Smooth muscle cell (in vitro differentiated cells): ENCODE data around the gene OPN1SW. TPM values are rescaled to one million over a fixed set of nuclear protein-coding genes. Genes with fewer than 3 reads are reported as not detected.

Experiments
- DNase-seq: peaks from one replicate; lab custom pipeline; 2025; ENCODE audit not compliant: unreplicated experiment; lab: John Stamatoyannopoulos, UW
- H2AFZ ChIP-seq: fragments of 200-600 bp; sonication (generic); 2 replicates; pipeline ENCODE4 v1.6.0; 2016; ENCODE audit warnings: antibody characterized with exemption, low read depth, mild to moderate bottlenecking
- H3F3A ChIP-seq: fragments of 200-600 bp; sonication (generic); 2 replicates; pipeline ENCODE4 v1.6.0; 2017; ENCODE audit warnings: antibody characterized with exemption, low read depth
- H3K27ac ChIP-seq: fragments of 200-600 bp; sonication (generic); 2 replicates; pipeline ENCODE4 v1.5.1; 2016; ENCODE audit warnings: low read depth, mild to moderate bottlenecking
- H3K27me3 ChIP-seq: fragments of 200-600 bp; sonication (generic); 2 replicates; pipeline ENCODE4 v1.6.1; 2016; ENCODE audit warnings: low read depth, mild to moderate bottlenecking
- H3K36me3 ChIP-seq: fragments of 200-600 bp; sonication (generic); 2 replicates; pipeline ENCODE4 v1.5.1; 2016; ENCODE audit warnings: low read depth
- H3K4me1 ChIP-seq: fragments of 200-600 bp; sonication (generic); 2 replicates; pipeline ENCODE4 v1.5.1; 2016; ENCODE audit warnings: low read depth
- H3K4me2 ChIP-seq: fragments of 200-600 bp; sonication (generic); 2 replicates; pipeline ENCODE4 v1.6.0; 2016; ENCODE audit warnings: mild to moderate bottlenecking
- H3K4me3 ChIP-seq: fragments of 200-600 bp; sonication (generic); 2 replicates; pipeline ENCODE4 v1.5.1; 2016; ENCODE audit warnings: mild to moderate bottlenecking
- H3K79me2 ChIP-seq: fragments of 200-600 bp; sonication (generic); 2 replicates; pipeline ENCODE4 v1.6.0; 2016; ENCODE audit warnings: low read depth, mild to moderate bottlenecking
- H3K9ac ChIP-seq: fragments of 200-600 bp; sonication (generic); 2 replicates; pipeline ENCODE4 v1.6.0; 2016; ENCODE audit warnings: low read depth
- H3K9me3 ChIP-seq: fragments of 200-600 bp; sonication (generic); replicated peaks from 2 replicates; pipeline ENCODE4 v1.5.1; 2016; ENCODE audit warnings: low read depth
- H4K20me1 ChIP-seq: fragments of 200-600 bp; sonication (generic); 2 replicates; pipeline ENCODE4 v1.6.0; 2016; ENCODE audit warnings: low read depth
- WGBS: methylation state at CpG from one replicate; pipeline ENCODE4 v1.1.7; 2016; ENCODE audit warnings: low lambda C conversion rate; 5-methylcytosine and 5-hydroxymethylcytosine counted together
- polyA plus RNA-seq: library from polyadenylated mRNA; unstranded; fragments of >200 nt; fragmentation: Nextera tagmentation; extraction: Ambion mirVana; gene quantifications from 2 replicates; pipeline ENCODE4 v1.2.1, GENCODE V29; 2016
- total RNA-seq: library from RNA; depleted of rRNA; stranded (reverse); fragments of >200 nt; gene quantifications from 2 replicates; pipeline ENCODE4 v1.2.3, GENCODE V29; 2014
- TF ChIP-seq, protein P1 (sequence below): fragments of 200-600 bp; sonication (generic); IDR thresholded peaks from 2 replicates; pipeline ENCODE4 v1.5.1; 2017; ENCODE audit warnings: borderline replicate concordance, mild to moderate bottlenecking, antibody characterized with exemption; ENCODE audit not compliant: insufficient read depth, poor library complexity, severe bottlenecking

The OPN1SW gene
- total and polyA plus RNA-seq, 2 experiments from 2014 or later = 1.7 TPM; not detected in 1

DNA sequence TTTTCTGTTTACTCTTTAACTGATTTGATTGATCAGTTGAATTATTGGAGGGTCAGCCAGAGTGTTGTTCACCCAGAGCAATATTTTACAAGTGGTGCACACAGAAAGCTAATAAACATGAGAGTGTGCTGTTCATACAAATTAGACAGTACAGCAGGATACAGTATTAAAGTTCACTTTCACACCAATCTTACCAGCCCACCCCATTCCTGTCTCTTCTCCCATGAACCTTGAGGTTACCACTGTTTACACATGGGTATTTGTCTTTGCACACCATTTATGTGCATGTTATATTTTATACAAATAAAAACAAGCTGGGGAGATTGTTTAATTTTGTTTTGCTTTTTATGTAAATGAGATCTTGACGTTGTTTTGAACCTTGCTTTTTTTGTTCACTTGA lies 29.9 kb downstream of the OPN1SW start:
- Histone ChIP-seq H2AFZ (no peak overlapping the region), H3F3A (peaks cover 30% of the 10 kb centered on the region), H3K4me3 (no peak overlapping the region), H3K9ac (no peak overlapping the region), H3K79me2 (peaks cover 100% of the 10 kb centered on the region), H3K27ac (no peak overlapping the region), H3K4me2 (no peak overlapping the region), H3K9me3 (no peaks in the 10 kb centered on the region), H3K27me3 (no peaks in the 10 kb centered on the region), H3K4me1 (peaks cover 21% of the 10 kb centered on the region), H3K36me3 (peaks cover 23% of the 10 kb centered on the region), H4K20me1 (peaks cover 100% of the 10 kb centered on the region)
- 96% methylated on average over 1 of the region's 1 CpG for WGBS
- DNase-seq = no peak
- TF ChIP-seq, protein P1, sequence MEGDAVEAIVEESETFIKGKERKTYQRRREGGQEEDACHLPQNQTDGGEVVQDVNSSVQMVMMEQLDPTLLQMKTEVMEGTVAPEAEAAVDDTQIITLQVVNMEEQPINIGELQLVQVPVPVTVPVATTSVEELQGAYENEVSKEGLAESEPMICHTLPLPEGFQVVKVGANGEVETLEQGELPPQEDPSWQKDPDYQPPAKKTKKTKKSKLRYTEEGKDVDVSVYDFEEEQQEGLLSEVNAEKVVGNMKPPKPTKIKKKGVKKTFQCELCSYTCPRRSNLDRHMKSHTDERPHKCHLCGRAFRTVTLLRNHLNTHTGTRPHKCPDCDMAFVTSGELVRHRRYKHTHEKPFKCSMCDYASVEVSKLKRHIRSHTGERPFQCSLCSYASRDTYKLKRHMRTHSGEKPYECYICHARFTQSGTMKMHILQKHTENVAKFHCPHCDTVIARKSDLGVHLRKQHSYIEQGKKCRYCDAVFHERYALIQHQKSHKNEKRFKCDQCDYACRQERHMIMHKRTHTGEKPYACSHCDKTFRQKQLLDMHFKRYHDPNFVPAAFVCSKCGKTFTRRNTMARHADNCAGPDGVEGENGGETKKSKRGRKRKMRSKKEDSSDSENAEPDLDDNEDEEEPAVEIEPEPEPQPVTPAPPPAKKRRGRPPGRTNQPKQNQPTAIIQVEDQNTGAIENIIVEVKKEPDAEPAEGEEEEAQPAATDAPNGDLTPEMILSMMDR = no peak

- DNase-seq = no peak
- peak overlapping the region; percentile 98 for H3K27ac ChIP-seq
- peaks cover 27% of the 10 kb centered on the region for H3K4me1 ChIP-seq
- no peak overlapping the region for H3K9ac ChIP-seq
- H3K4me3 ChIP-seq = no peak overlapping the region
- H4K20me1 ChIP-seq = peaks cover 100% of the 10 kb centered on the region
- 87% methylated on average over 2 of the region's 2 CpGs for WGBS
- H2AFZ ChIP-seq = no peak overlapping the region
- peaks cover 25% of the 10 kb centered on the region for H3F3A ChIP-seq
- H3K9me3 ChIP-seq = no peaks in the 10 kb centered on the region
- peaks cover 100% of the 10 kb centered on the region for H3K79me2 ChIP-seq
- peaks cover 14% of the 10 kb centered on the region for H3K36me3 ChIP-seq
- H3K4me2 ChIP-seq = peak overlapping the region; percentile 97
- TF ChIP-seq, protein P1 = no peak
- no peaks in the 10 kb centered on the region for H3K27me3 ChIP-seq
Observed at GRCh38 chr7:128744366-128744905, 31.2 kb downstream of the OPN1SW start.

DNA sequence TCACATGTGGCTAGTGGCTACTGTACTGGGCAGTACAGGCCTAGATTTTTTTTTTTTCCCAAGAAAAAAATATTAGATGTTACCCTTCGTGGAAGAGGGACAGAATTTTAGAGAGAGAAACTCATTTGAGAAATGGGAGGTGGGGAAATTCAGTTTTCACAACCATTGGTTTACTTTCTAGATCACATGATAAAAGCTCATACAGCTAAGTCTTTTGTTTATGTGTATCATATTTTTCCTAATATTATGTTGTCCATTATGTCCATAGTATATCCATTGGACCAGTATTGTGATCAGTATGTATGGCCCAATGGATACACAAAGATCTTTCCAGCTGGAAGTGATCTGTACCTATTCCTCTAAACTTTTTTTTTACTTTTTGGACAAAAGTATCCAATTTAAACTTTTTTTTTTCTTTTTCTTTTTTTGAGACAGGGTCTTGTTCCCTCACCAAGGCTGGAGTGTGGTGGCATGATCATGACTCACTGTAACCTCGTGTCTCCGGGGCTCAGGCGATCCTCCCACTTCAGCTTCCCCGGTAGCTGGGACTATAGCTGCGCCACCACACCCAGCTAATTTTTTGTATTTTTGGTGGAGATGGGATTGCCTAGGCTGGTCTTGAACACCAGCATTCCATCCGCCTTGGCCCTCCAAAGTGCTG lies 32.4 kb downstream of the OPN1SW start:
- peak overlapping the region; percentile 22 for H3K9ac ChIP-seq
- H3K4me1 ChIP-seq = peaks cover 33% of the 10 kb centered on the region
- H4K20me1 ChIP-seq = peaks cover 89% of the 10 kb centered on the region
- no peaks in the 10 kb centered on the region for H3K9me3 ChIP-seq
- no peak overlapping the region for H3K4me3 ChIP-seq
- H3K79me2 ChIP-seq = peaks cover 90% of the 10 kb centered on the region
- peak overlapping the region; percentile 98 for H3K27ac ChIP-seq
- no peaks in the 10 kb centered on the region for H3K27me3 ChIP-seq
- TF ChIP-seq, protein P1 = no peak
- peak overlapping the region; percentile 97 for H3K4me2 ChIP-seq
- DNase-seq = no peak
- peaks cover 3% of the 10 kb centered on the region for H3K36me3 ChIP-seq
- H2AFZ ChIP-seq = no peak overlapping the region
- 54% methylated on average over 7 of the region's 7 CpGs for WGBS
- peaks cover 19% of the 10 kb centered on the region for H3F3A ChIP-seq

- Histone ChIP-seq H3K4me3 (peak overlapping the region; percentile 92), H3K27me3 (no peaks in the 10 kb centered on the region), H3K4me1 (peaks cover 35% of the 10 kb centered on the region), H3K27ac (peak overlapping the region; percentile 98), H2AFZ (no peak overlapping the region), H3K9me3 (no peaks in the 10 kb centered on the region), H3K36me3 (no peaks in the 10 kb centered on the region), H3K79me2 (peaks cover 80% of the 10 kb centered on the region), H4K20me1 (peaks cover 79% of the 10 kb centered on the region), H3F3A (peaks cover 18% of the 10 kb centered on the region), H3K9ac (no peak overlapping the region), H3K4me2 (peak overlapping the region; percentile 97)
- TF ChIP-seq, protein P1 = no peak
- WGBS = 43% methylated on average over 4 of the region's 4 CpGs
- no peak for DNase-seq
Observed at GRCh38 chr7:128742206-128742605, 33.4 kb downstream of the OPN1SW start.
